Measurements from ENCODE around the gene LIN28B.

GRCh38 chr6:105014448-105014847 is 57.5 kb downstream of the LIN28B start:
- no peak for TF ChIP-seq CTCF (conservative IDR thresholded peaks at IDR 0.05; ENCODE audit: low read depth, low read length)
- TF ChIP-seq POLR2A (IDR thresholded peaks at IDR 0.05; ENCODE audit: low read depth, low read length) = no peak
- TF ChIP-seq RAD21 (IDR thresholded peaks at IDR 0.05; ENCODE audit: low read length) = no peak
- no peak for TF ChIP-seq MAZ (IDR thresholded peaks at IDR 0.05; ENCODE audit: borderline replicate concordance, low read depth, low read length)
- TF ChIP-seq CEBPB (IDR thresholded peaks at IDR 0.05; ENCODE audit: low read depth, low read length) = no peak
- no peak for TF ChIP-seq FOS (IDR thresholded peaks at IDR 0.05; ENCODE audit: low read depth, low read length)
- no peak for TF ChIP-seq CHD1 (IDR thresholded peaks at IDR 0.05; ENCODE audit: low read depth, low read length)
- no peak for TF ChIP-seq MAFK (IDR thresholded peaks at IDR 0.05; ENCODE audit: low read depth, low read length)
- no peak for TF ChIP-seq NFE2L2 (IDR thresholded peaks at IDR 0.05; ENCODE audit: low read depth, low read length)
